GM12892 (cell line): ENCODE data around the gene TUG1.

Experiments used
- POLR2A ChIP-seq: IDR thresholded peaks from 2 replicates; pipeline ENCODE4 v1.6.1; 2011; ENCODE audit warnings: low read depth, low read length, control low read depth
- TAF1 ChIP-seq: IDR thresholded peaks from 2 replicates; pipeline ENCODE4 v1.6.1; 2011; ENCODE audit warnings: low read depth, mild to moderate bottlenecking, control low read depth, low read length, borderline replicate concordance

- TF ChIP-seq TAF1 = no peak
- no peak for TF ChIP-seq POLR2A
These were observed 19.0 kb upstream of the TUG1 start for GRCh38 chr22:30949934-30950660.
